NCI-H82 treated with DMSO at 0.1 percent for 48 hours (cell line): ENCODE measurements around the gene CRYBG3.
"Not testable (repeated sequence)": the region's sequence is repeated elsewhere in the genome, so short reads cannot be mapped to it uniquely, and the experiment has no call there.

Experiments
- DNase-seq: peaks from one replicate; lab custom pipeline; 2025; ENCODE audit not compliant: unreplicated experiment; lab: John Stamatoyannopoulos, UW

CRYBG3 gene

DNA sequence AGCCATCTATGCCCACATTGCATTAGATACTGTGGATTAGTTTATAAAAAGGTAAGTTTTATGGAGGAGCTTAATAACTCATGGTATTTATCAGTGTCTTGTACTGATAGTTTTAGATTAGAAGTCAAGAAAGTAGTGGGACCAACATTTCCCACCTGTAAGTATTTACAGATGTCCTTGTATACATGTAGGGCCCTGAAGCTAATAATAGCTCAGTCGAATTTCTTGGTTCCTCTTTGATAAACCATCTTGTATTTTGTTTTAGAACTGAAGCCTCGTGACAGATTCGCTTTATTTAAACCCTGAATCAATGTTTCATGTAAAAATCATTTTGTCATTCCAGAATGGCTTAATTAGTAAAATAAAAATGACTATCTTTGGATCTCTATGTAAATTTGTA, 73.4 kb downstream of the CRYBG3 start:
- DNase-seq: no peak

GRCh38 chr3:97896129-97896528, 74.3 kb downstream of the CRYBG3 start:
- DNase-seq: no peak

GRCh38 chr3:97896547-97896946, 74.7 kb downstream of the CRYBG3 start:
- no peak for DNase-seq

DNA sequence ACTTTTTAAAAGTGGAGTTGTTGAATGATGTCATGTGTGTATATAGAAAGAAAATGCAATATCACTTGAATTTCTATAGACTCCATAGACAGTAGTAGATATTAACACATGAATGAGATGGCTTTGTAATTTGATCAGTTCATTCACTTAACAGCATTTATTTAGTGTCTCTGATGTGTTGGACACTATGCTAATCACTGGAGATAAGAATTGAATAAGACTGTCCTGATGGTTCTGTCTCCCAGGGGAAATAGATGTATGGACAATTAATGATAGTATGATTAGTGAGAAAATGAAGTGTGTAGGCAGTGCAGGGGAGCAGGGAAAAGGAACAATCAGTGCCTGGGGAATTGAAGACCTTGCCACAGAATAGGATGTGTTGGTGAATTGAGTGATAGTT, 77.5 kb downstream of the CRYBG3 start:
- DNase-seq: no peak

DNA sequence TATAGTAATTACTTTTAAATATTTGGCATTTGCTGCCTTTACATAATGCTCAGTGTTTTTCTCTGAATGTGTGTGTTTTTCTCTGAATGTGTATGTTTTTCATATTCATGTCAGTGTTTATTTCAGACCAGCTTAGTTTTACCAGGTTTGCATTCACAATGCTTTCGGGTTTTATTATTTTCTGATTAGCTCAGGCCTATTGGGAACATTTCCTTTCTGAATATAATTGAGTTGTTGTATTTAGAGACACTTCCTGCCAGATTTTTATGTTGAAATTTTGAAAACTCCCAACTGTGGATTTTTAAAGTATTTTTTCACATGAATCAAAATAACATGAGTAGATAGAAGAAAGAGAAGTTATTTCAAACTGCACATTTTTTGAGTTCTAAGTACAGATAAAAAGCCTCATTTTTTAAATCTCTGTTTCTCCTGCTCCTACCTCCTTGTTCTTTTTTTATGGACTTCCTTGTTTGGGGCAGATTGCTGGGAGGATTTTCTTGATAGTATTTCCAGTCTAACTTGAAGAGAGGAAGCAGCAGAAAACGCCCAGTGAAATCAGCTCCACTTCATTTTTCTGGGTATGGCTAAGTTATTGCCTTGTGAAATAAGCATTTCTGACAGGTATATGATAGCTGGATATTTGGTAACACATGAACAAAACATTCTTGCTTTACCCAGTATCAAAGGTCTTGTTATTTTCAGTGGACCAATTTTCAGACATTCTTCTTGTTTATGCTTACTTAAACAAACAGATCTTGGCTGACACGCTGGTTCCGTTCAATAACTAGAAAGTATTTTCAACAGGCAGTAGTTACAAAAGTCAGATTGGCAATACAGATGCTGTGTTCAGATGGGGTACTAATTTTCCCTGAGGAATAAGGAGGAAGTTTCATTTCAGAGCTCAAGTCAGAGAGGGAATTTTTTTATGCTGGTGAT, 79.8 kb downstream of the CRYBG3 start:
- no peak for DNase-seq

- not testable (repeated sequence) for DNase-seq
These were observed 88.0 kb downstream of the CRYBG3 start for GRCh38 chr3:97909830-97910229.

GRCh38 chr3:97910236-97910831, 88.5 kb downstream of the CRYBG3 start:
- not testable (repeated sequence) for DNase-seq

GRCh38 chr3:97910931-97911351, 89.1 kb downstream of the CRYBG3 start:
- DNase-seq: no peak

DNA sequence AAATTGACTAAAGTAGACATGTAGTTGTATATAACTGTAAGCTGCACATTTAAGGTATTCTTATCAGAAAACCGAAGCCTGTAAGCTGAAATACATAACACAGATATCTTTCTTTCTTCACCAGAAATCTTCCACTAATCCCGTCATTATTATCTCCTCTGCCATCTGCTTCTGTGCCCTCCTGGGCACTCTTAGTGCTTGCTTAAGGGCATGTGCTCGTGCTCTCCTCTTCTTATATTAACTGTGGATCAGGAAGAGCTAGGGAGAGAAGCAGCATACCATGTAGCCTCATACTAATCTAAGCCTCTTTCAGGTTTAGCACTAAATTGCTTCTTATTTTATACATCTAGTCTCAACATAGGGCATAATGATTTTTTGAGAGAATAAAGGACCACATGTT, 89.6 kb downstream of the CRYBG3 start:
- DNase-seq: no peak

DNA sequence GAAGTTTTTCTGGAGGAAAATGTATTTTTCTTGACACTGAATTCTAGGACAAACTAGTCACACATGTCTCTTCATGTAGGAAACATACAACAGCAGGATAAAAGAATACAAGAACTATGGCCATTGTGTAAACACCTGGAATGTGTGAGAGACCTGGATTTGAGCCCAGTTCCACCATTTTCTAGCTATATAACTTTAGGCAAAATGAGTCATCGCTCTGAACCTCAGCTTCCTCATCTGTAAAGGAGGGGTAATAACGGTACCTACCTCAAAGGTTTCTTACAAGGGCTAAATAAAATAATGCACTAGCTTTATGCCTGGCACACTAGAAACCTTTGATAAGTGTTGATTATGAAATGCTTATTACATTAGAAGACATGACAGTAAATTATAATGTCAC, 92.6 kb downstream of the CRYBG3 start:
- DNase-seq: no peak

GRCh38 chr3:97916576-97916975, 94.8 kb downstream of the CRYBG3 start:
- DNase-seq: no peak

- DNase-seq: no peak
These were observed 96.2 kb downstream of the CRYBG3 start for GRCh38 chr3:97917813-97918536.

DNA sequence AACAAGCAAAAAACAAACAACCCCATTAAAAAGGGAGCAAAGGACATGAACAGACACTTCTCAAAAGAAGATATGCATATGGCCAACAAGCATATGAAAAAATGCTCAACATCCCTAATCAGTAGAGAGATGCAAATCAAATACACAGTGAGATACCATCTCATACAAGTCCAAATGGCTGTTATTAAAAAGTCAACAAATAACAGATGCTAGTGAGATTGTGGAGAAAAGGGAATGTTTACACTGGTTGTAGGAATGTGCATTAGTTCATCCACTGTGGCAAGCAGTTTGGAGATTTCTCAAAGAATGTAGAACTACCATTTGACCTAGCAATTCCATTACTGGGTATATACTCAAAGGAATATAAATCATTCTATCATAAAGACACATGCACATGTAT, 105.9 kb downstream of the CRYBG3 start:
- DNase-seq: no peak

GRCh38 chr3:97928986-97929385, 107.2 kb downstream of the CRYBG3 start:
- DNase-seq: no peak

GRCh38 chr3:97930018-97930417, 108.2 kb downstream of the CRYBG3 start:
- no peak for DNase-seq

DNA sequence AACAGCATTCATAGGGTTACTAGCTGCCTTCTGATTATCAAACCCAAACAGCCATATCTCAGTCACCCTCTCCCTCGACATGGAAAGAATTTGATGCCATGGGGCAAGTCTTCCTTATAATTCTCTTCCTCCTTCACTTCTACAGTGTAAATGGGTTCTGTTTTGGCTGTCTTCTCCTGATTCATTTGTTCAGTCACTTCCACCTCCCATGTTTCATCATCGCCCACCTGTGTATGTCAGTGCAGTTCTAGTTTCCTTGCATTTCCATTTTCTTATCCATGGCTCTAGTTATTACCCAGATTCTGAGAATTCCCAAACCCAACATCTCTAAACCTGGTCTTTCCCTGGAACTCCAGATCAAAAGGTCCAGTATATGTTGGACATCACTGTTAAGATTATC, 109.4 kb downstream of the CRYBG3 start:
- DNase-seq: no peak

DNA sequence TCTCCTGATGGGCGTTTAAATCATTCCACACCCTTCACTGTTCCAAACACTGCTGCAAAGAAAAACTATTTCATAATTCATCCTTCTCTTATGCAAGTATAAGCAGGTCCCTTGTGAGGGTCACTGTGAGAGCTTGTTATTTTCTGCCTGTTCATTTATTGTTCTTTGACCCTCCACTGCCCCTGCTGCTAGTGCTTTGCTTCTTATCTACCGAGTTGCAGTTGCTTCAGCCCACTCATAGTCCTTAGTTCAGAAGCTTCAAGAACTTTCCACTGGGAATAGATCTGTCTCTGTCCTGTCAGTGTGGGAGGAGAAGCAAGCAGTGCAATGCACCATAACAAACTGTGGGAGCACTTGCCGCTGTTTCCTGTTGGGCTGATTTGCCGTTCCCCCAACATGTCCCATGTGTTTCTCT, 110.6 kb downstream of the CRYBG3 start:
- DNase-seq: no peak

GRCh38 chr3:97934980-97935695, 113.3 kb downstream of the CRYBG3 start:
- no peak for DNase-seq

GRCh38 chr3:97935842-97936241, 114.0 kb downstream of the CRYBG3 start:
- no peak for DNase-seq

DNA sequence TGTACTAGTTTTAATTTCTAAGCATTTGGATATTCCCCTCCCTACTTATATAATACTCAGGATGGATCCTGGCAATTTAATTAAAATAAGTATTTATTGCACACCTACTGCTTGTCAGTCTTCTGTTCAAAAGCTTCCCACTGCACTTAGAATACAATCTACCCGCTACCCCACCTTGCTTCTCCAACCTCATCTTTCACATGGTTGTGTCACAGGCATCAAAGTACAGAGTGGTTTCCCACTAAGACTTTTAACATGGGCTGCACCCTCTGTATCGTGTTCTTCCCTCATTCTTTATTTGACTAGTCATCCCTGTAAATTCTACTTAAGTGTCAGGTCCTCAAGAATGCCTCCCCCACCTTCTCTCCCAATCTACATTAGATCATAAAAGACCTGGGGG, 115.4 kb downstream of the CRYBG3 start:
- no peak for DNase-seq

DNA sequence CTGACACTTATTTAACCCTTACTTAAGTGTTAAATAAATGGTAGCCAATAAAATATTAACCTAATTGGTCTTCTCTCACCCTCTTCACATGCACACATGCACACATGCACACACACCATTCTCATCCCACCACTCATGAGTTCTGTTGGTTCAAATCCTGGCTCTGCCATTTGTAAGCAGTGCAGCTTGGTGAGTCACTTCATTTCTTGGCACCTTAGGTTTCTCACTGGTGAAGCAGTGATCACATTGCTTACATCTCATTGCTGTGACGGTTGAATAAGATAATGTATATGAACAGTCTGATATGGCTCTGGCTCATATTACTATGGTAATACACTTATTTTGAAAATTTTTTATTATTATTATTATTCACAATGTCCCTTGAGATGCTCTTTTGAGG, 116.6 kb downstream of the CRYBG3 start:
- DNase-seq: no peak
